C1 segment of cervical spinal cord (tissue), 14 donors: ENCODE measurements around the gene KLHL3.
A peak's percentile ranks its signal among the peaks of the same experiment; 100 is the strongest.

Experiments used
- DNase-seq, 14 donors: peaks; one replicate each; lab custom pipeline; 2025; lab: John Stamatoyannopoulos, UW

KLHL3 gene

GRCh38 chr5:137743031-137743640 is 7.2 kb upstream of the KLHL3 start:
- peak in 4 of 14 donors; percentile 2 to 73 (median 7) for DNase-seq

- no peak for DNase-seq
Observed at GRCh38 chr5:137741718-137742117, 5.8 kb upstream of the KLHL3 start.

- no peak for DNase-seq
Observed at GRCh38 chr5:137739737-137740136, 3.8 kb upstream of the KLHL3 start.

- no peak for DNase-seq
Observed at GRCh38 chr5:137738947-137739346, 3.1 kb upstream of the KLHL3 start.

- no peak for DNase-seq
Observed at GRCh38 chr5:137737349-137738131, 1.7 kb upstream of the KLHL3 start.

GRCh38 chr5:137736496-137736895 is 607 bp upstream of the KLHL3 start:
- no peak for DNase-seq

GRCh38 chr5:137734962-137735554 is 831 bp downstream of the KLHL3 start:
- DNase-seq: peak in 7 of 14 donors; percentile 7 to 81 (median 17)

GRCh38 chr5:137734331-137734730 is 1.6 kb downstream of the KLHL3 start:
- peak in 1 of 14 donors; percentile 50 for DNase-seq

GRCh38 chr5:137733922-137734321 is 2.0 kb downstream of the KLHL3 start:
- DNase-seq: no peak

- DNase-seq: no peak
Observed at GRCh38 chr5:137733006-137733405, 2.9 kb downstream of the KLHL3 start.

- DNase-seq: no peak
Observed at GRCh38 chr5:137731176-137731575, 4.7 kb downstream of the KLHL3 start.

GRCh38 chr5:137730336-137730735 is 5.6 kb downstream of the KLHL3 start:
- no peak for DNase-seq

- no peak for DNase-seq
Observed at GRCh38 chr5:137728048-137728447, 7.8 kb downstream of the KLHL3 start.

- no peak for DNase-seq
Observed at GRCh38 chr5:137727623-137728022, 8.3 kb downstream of the KLHL3 start.

GRCh38 chr5:137724251-137724650 is 11.6 kb downstream of the KLHL3 start:
- DNase-seq: no peak

GRCh38 chr5:137718611-137719010 is 17.3 kb downstream of the KLHL3 start:
- peak in 1 of 14 donors; percentile 88 for DNase-seq

GRCh38 chr5:137716337-137716736 is 19.6 kb downstream of the KLHL3 start:
- no peak for DNase-seq

GRCh38 chr5:137715456-137715855 is 20.4 kb downstream of the KLHL3 start:
- no peak for DNase-seq

GRCh38 chr5:137714946-137715345 is 20.9 kb downstream of the KLHL3 start:
- DNase-seq: no peak

- DNase-seq: no peak
Observed at GRCh38 chr5:137714494-137714893, 21.4 kb downstream of the KLHL3 start.

GRCh38 chr5:137712139-137712667 is 23.7 kb downstream of the KLHL3 start:
- no peak for DNase-seq

- DNase-seq: no peak
Observed at GRCh38 chr5:137710086-137710485, 25.8 kb downstream of the KLHL3 start.
